H1 (cell line): ENCODE data around the gene ABL2. TPM values are rescaled to one million over a fixed set of nuclear protein-coding genes. Genes with fewer than 3 reads are reported as not detected.

Source experiments
- CTCF ChIA-PET: fragments of 300-600 bp; sonication (Branson Sonifier 250); formaldehyde crosslinking; loops from one replicate; lab custom pipeline; 2021; ENCODE audit not compliant: partially characterized antibody; lab: Charles Lee
- POLR2A ChIA-PET: fragments of 300-600 bp; sonication (Branson Sonifier 250); formaldehyde crosslinking; loops from one replicate; lab custom pipeline; 2021; ENCODE audit warnings: inconsistent platforms; ENCODE audit not compliant: partially characterized antibody; lab: Charles Lee
- DNase-seq, 2 experiments: peaks; one replicate each; pipeline versions ENCODE4 v3.0.0 to v3.0.0-alpha.2; 2010 to 2022; ENCODE audit warnings: low spot score in 2 of 2, low read depth in 1 of 2, mixed read lengths in 1 of 2
- FAIRE-seq: peaks from 2 replicates; lab custom pipeline; 2011; peaks lifted over from hg19 to GRCh38; lab: Jason Lieb, UNC
- H2AFZ ChIP-seq: 2 replicates; pipeline ENCODE4 v1.8.1; 2012; ENCODE audit warnings: low read length, inconsistent platforms
- H2AK5ac ChIP-seq: 2 replicates; pipeline ENCODE4 v1.6.1; 2013; ENCODE audit warnings: low read depth, low read length
- H2BK120ac ChIP-seq: replicated peaks from 2 replicates; pipeline ENCODE3; 2013; ENCODE audit warnings: low read depth, low read length, inconsistent platforms
- H2BK12ac ChIP-seq: 2 replicates; pipeline ENCODE4 v1.6.1; 2013; ENCODE audit warnings: low read depth, low read length
- H2BK15ac ChIP-seq: 2 replicates; pipeline ENCODE4 v1.6.1; 2013; ENCODE audit warnings: low read length
- H2BK20ac ChIP-seq: 2 replicates; pipeline ENCODE4 v1.6.1; 2013; ENCODE audit warnings: low read length
- H2BK5ac ChIP-seq: 2 replicates; pipeline ENCODE4 v1.6.1; 2013; ENCODE audit warnings: low read depth, low read length
- H3K14ac ChIP-seq: 2 replicates; pipeline ENCODE4 v1.6.1; 2013; ENCODE audit warnings: inconsistent platforms; ENCODE audit not compliant: insufficient read length
- H3K18ac ChIP-seq: 2 replicates; pipeline ENCODE4 v1.6.1; 2013; ENCODE audit warnings: low read length; ENCODE audit errors: extremely low read depth
- H3K23ac ChIP-seq: 2 replicates; pipeline ENCODE4 v1.6.1; 2013; ENCODE audit warnings: inconsistent platforms; ENCODE audit not compliant: insufficient read length
- H3K23me2 ChIP-seq: 2 replicates; pipeline ENCODE4 v1.6.1; 2013; ENCODE audit warnings: low read depth, low read length
- H3K27ac ChIP-seq: 2 replicates; pipeline ENCODE4 v1.6.1; 2011; ENCODE audit warnings: low read depth, low read length, inconsistent platforms
- H3K27me3 ChIP-seq, 4 experiments: replicated peaks in 1 of 4; 1 replicate in 1 of 4; 2 replicates in 3 of 4; pipeline versions ENCODE4 v1.6.1 to v1.8.1; 2011 to 2013; ENCODE audit warnings: low read length in 3 of 4, mild to moderate bottlenecking in 3 of 4, inconsistent platforms in 2 of 4, mixed read lengths in 2 of 4, moderate library complexity in 1 of 4; ENCODE audit not compliant: control insufficient read depth in 3 of 4, insufficient read depth in 3 of 4; ENCODE audit errors: extremely low read depth in 1 of 4
- H3K36me3 ChIP-seq, 4 experiments: 2 replicates each; pipeline versions ENCODE4 v1.6.1 to v1.8.1; 2011 to 2013; ENCODE audit warnings: mild to moderate bottlenecking in 4 of 4, low read length in 3 of 4, moderate library complexity in 2 of 4, control low read depth in 1 of 4, inconsistent platforms in 1 of 4; ENCODE audit not compliant: insufficient read depth in 4 of 4, control insufficient read depth in 2 of 4
- H3K4ac ChIP-seq: replicated peaks from 2 replicates; pipeline ENCODE3; 2013; ENCODE audit warnings: low read length, low read depth, mixed read lengths, inconsistent platforms; ENCODE audit not compliant: insufficient read length
- H3K4me1 ChIP-seq, 4 experiments: replicated peaks in 1 of 4; 1 replicate in 1 of 4; 2 replicates in 3 of 4; pipeline versions ENCODE4 v1.6.1 to v1.8.1; 2011 to 2013; ENCODE audit warnings: low read length in 3 of 4, inconsistent platforms in 2 of 4, mixed read lengths in 1 of 4; ENCODE audit not compliant: insufficient read depth in 4 of 4, control insufficient read depth in 3 of 4
- H3K4me2 ChIP-seq, 2 experiments: 2 replicates each; pipeline versions ENCODE4 v1.6.1 to v1.8.1; 2011 to 2013; ENCODE audit warnings: low read depth in 2 of 2, low read length in 2 of 2, control low read depth in 1 of 2, inconsistent platforms in 1 of 2, mild to moderate bottlenecking in 1 of 2; ENCODE audit not compliant: insufficient read depth in 1 of 2
- H3K4me3 ChIP-seq, 4 experiments: fragments of 200-600, 300-600 bp in 1 of 4; sonication (generic), shearing (Covaris generic), sonication (Bioruptor Twin) in 1 of 4; 2 replicates each; pipeline versions ENCODE4 v1.5.1 to v1.8.1; 2011 to 2016; ENCODE audit warnings: low read length in 4 of 4, low read depth in 3 of 4, control low read depth in 2 of 4, inconsistent platforms in 2 of 4, mild to moderate bottlenecking in 2 of 4, mixed read lengths in 1 of 4, moderate library complexity in 1 of 4; ENCODE audit not compliant: insufficient read depth in 2 of 4; ENCODE audit errors: extremely low read depth in 1 of 4
- H3K56ac ChIP-seq: replicated peaks from 2 replicates; pipeline ENCODE3; 2013; ENCODE audit warnings: low read depth, mild to moderate bottlenecking, mixed read lengths, low read length, inconsistent platforms; ENCODE audit not compliant: insufficient read length
- H3K79me1 ChIP-seq: 2 replicates; pipeline ENCODE4 v1.6.1; 2013; ENCODE audit warnings: low read depth, low read length, control low read depth
- H3K79me2 ChIP-seq, 2 experiments: 2 replicates each; pipeline versions ENCODE4 v1.6.1 to v1.8.1; 2012 to 2013; ENCODE audit warnings: low read length in 2 of 2, mild to moderate bottlenecking in 2 of 2, inconsistent platforms in 1 of 2; ENCODE audit not compliant: insufficient read depth in 2 of 2, control insufficient read depth in 1 of 2
- H3K9ac ChIP-seq, 4 experiments: replicated peaks in 1 of 4; 1 replicate in 1 of 4; 2 replicates in 3 of 4; pipeline versions ENCODE4 v1.6.1 to v1.8.1; 2011 to 2013; ENCODE audit warnings: low read depth in 3 of 4, low read length in 3 of 4, control low read depth in 2 of 4, mild to moderate bottlenecking in 2 of 4, moderate library complexity in 2 of 4, inconsistent platforms in 1 of 4; ENCODE audit errors: extremely low read depth in 1 of 4
- H3K9me3 ChIP-seq, 2 experiments: 2 replicates each; pipeline versions ENCODE4 v1.6.1 to v1.8.1; 2012 to 2013; ENCODE audit warnings: mild to moderate bottlenecking in 2 of 2, moderate library complexity in 2 of 2, control low read depth in 1 of 2, inconsistent platforms in 1 of 2, low read depth in 1 of 2, low read length in 1 of 2, mixed read lengths in 1 of 2; ENCODE audit not compliant: insufficient read depth in 2 of 2
- H4K20me1 ChIP-seq, 2 experiments: replicated peaks in 1 of 2; 2 replicates each; pipeline versions ENCODE3 to v1.8.1; 2011 to 2013; ENCODE audit warnings: inconsistent platforms in 2 of 2, low read length in 2 of 2, mild to moderate bottlenecking in 1 of 2; ENCODE audit not compliant: insufficient read depth in 2 of 2, control insufficient read depth in 1 of 2
- H4K5ac ChIP-seq: 2 replicates; pipeline ENCODE4 v1.6.1; 2013; ENCODE audit warnings: low read length, low read depth, mixed read lengths, inconsistent platforms; ENCODE audit not compliant: insufficient read length
- H4K8ac ChIP-seq: 2 replicates; pipeline ENCODE4 v1.8.0; 2013; ENCODE audit warnings: mild to moderate bottlenecking, moderate library complexity, low read length, inconsistent platforms; ENCODE audit not compliant: insufficient read depth; ENCODE audit errors: extremely low read depth
- H4K91ac ChIP-seq: replicated peaks from 2 replicates; pipeline ENCODE3; 2013; ENCODE audit warnings: low read length, mixed read lengths, inconsistent platforms; ENCODE audit not compliant: insufficient read length
- BRCA1 ChIP-seq: IDR thresholded peaks from 2 replicates; pipeline ENCODE4 v1.6.1; 2012; ENCODE audit warnings: low read depth, low read length, improper control_type of control experiment
- CTBP2 ChIP-seq: IDR thresholded peaks from 2 replicates; pipeline ENCODE4 v1.7.0; 2011; ENCODE audit warnings: borderline replicate concordance, mild to moderate bottlenecking, moderate library complexity, mixed read lengths, low read length; ENCODE audit not compliant: insufficient read depth, insufficient read length
- SP1 ChIP-seq: IDR thresholded peaks from 2 replicates; pipeline ENCODE4 v1.6.1; 2011; ENCODE audit warnings: low read depth, low read length
- USF2 ChIP-seq: IDR thresholded peaks from 2 replicates; pipeline ENCODE4 v1.6.1; 2011; ENCODE audit warnings: low read length, improper control_type of control experiment
- polyA plus RNA-seq, 7 experiments: library from polyadenylated mRNA; depleted of rRNA in 3 of 7; stranded (reverse) in 5 of 7; unstranded in 2 of 7; fragments of >200 nt in 5 of 7; fragments of 200-250 nt in 2 of 7; gene quantifications; 1 replicate in 5 of 7; 2 replicates in 1 of 7; 4 replicates in 1 of 7; pipeline versions ENCODE4 v1.2.1 to v1.2.3, GENCODE V29; 2011 to 2013; ENCODE audit warnings: missing spikeins in 2 of 7, mixed read lengths in 2 of 7
- total RNA-seq: library from RNA; stranded (reverse); fragmentation: NEBNext Ultra II Directional; extraction: Animal tissue kit (Norgen Biotek cat#: 25700); gene quantifications from 2 replicates; pipeline ENCODE4 v1.2.1, GENCODE V29; 2021
- TF ChIP-seq, protein P1 (sequence below): IDR thresholded peaks from 2 replicates; pipeline ENCODE4 v1.6.1; 2011; ENCODE audit warnings: low read depth, mild to moderate bottlenecking, low read length; ENCODE audit not compliant: insufficient read depth

ABL2 gene
- total and polyA plus RNA-seq, 2 of the 8 experiments (the other 6 are each of a cell fraction or from before 2014, with no cell fraction given) = 4.5 to 19.1 TPM

DNA sequence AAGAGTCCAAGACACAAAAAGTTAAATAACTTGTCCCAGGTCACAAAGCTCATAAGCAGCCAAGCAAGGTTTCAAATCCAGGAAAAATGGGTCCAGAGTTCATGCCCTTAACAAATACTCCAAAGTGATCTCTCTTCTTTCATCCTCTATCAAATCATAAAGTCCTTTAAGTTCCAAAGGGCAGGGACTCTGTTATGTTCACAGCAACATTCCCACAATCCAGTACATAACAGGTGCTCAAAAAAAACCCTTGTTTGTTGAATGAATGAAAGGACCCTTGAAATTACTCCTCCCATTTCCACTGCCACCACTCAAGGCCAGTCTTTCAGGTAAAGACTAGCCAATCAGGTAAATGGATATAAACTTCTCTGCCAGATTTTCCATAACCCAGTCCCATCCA lies 2.7 kb downstream of the ABL2 start:
- Histone ChIP-seq H2AK5ac (no peak overlapping the region), H2BK20ac (no peak overlapping the region), H3K4me2 (no peak overlapping the region), H3K4me3 (no peak overlapping the region), H3K4me1 (peaks cover 0 to 3% (median 1%) of the 10 kb centered on the region in 4 experiments; a peak in 3 of 7 replicates), H2BK15ac (no peak overlapping the region), H4K91ac (no peak overlapping the region), H3K27ac (no peak overlapping the region), H3K23me2 (peaks cover 7% of the 10 kb centered on the region), H3K27me3 (no peaks in the 10 kb centered on the region), H3K56ac (no peak overlapping the region), H3K14ac (no peak overlapping the region), H3K79me1 (0 out of 2 replicates have a peak, but pooled peaks cover 2% of the 10 kb centered on the region), H3K4ac (no peak overlapping the region), H2BK5ac (no peak overlapping the region), H2BK12ac (no peak overlapping the region), H3K23ac (no peak overlapping the region), H4K8ac (no peak overlapping the region), H3K9ac (no peak overlapping the region), H3K36me3 (peaks cover 0 to 11% (median 2%) of the 10 kb centered on the region in 4 experiments; a peak in 3 of 8 replicates), H2AFZ (no peak overlapping the region), H3K79me2 (peaks cover 5 to 54% of the 10 kb centered on the region in 2 experiments; a peak in 3 of 4 replicates), H4K5ac (no peak overlapping the region), H3K18ac (no peak overlapping the region), H2BK120ac (no peak overlapping the region), H3K9me3 (no peaks in the 10 kb centered on the region), H4K20me1 (peaks cover 3 to 7% of the 10 kb centered on the region in 2 experiments)
- FAIRE-seq (no peak), DNase-seq (no peak)
- POLR2A ChIA-PET = interaction anchor here (1.2 kb wide), 1 partner anchor 23 kb away, joined by 3 read pairs; no protein-coding TSS in a partner anchor
- CTCF ChIA-PET = interaction anchor here (0.7 to 1.7 kb wide), 2 partner anchors 50 to 106 kb away, joined by 3 read pairs; no protein-coding TSS in a partner anchor
- TF ChIP-seq BRCA1 (no peak), SP1 (no peak), USF2 (no peak), CTBP2 (no peak)
- TF ChIP-seq, protein P1, sequence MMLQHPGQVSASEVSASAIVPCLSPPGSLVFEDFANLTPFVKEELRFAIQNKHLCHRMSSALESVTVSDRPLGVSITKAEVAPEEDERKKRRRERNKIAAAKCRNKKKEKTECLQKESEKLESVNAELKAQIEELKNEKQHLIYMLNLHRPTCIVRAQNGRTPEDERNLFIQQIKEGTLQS = no peak
